ENCODE results near the gene HHIPL1.

DNA sequence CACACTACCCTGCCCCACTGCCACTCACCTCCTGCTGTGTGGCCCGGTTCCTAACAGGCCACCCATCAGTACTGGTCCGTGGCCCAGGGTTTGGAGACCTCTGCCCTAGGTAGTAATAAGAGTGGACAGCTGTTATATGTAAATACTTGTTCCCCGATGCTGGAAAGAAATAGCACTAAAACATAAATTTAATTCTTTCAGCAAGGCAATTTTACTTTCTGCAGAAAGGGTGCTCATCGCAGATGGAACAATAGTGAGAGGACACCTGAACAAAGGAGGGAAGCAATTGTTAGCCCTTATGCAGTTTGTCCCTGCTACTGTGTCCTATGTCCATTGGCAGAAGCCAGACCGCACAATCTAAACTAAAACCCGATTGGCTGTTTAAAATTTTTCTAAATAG is 33.3 kb downstream of the HHIPL1 start:
- TF ChIP-seq, protein P1, sequence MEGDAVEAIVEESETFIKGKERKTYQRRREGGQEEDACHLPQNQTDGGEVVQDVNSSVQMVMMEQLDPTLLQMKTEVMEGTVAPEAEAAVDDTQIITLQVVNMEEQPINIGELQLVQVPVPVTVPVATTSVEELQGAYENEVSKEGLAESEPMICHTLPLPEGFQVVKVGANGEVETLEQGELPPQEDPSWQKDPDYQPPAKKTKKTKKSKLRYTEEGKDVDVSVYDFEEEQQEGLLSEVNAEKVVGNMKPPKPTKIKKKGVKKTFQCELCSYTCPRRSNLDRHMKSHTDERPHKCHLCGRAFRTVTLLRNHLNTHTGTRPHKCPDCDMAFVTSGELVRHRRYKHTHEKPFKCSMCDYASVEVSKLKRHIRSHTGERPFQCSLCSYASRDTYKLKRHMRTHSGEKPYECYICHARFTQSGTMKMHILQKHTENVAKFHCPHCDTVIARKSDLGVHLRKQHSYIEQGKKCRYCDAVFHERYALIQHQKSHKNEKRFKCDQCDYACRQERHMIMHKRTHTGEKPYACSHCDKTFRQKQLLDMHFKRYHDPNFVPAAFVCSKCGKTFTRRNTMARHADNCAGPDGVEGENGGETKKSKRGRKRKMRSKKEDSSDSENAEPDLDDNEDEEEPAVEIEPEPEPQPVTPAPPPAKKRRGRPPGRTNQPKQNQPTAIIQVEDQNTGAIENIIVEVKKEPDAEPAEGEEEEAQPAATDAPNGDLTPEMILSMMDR (conservative IDR thresholded peaks at IDR 0.05; ENCODE audit: low read length): no peak
- no peak for TF ChIP-seq EZH2phosphoT487 (IDR thresholded peaks at IDR 0.05; ENCODE audit: borderline replicate concordance)

Measured in Loucy (cell line).